HG03354 (cell line): ENCODE data around the gene YIPF1.
"Not testable (repeated sequence)": the region's sequence is repeated elsewhere in the genome, so short reads cannot be mapped to it uniquely, and the experiment has no call there.

Experiments used
- ATAC-seq: cut with Tn5 transposase; IDR thresholded peaks from one replicate; pipeline ENCODE4 v1.9.1; 2021; ENCODE audit warnings: mild to moderate bottlenecking; ENCODE audit not compliant: unreplicated experiment, poor library complexity, severe bottlenecking

Gene YIPF1

DNA sequence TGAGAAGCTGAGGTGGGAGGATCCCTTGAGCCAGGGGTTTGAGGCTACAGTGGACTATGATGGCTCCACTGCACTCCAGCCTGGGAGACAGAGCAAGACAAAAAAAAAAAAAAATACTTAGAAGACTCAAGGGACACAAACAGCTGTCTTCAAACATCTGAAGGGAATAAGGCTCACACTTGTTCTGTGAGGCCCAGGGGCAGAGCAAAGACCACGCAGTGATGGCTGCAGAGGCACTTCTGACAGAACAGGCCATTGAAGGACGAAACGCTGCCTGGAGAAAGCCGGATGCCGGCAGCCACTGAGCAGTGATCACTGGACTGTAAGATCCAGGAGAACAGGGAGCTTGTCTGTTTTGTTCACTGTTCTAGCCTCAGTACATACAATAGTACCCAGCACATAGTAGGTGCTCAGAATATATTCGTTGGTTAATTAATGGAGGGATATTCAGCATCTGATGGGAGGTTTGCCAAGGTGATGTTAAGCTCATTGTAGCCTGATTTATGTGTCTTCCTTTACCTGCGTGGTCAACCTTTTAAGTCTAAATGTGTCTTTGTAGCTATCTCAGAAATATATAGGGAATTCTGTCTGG lies 39.4 kb downstream of the YIPF1 start:
- ATAC-seq: no peak

DNA sequence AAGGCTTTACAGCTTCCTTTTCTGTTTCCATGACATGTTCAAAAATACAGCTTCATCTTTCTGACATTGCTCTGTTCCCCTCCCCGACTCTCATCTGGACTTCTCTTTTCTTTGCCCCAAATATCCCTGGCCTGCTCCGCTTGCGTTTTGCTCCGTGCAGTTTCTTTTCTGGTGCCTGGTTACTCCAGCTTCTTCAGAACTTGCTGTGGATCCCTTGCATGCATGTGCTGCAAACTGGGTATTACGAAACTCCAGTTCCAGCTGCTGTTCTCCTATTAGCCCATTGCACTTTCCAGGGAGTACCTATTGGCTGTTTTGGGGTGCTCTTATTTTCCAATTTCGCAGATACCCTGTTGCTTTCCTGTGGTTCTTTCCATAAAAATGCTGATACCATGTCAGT lies 41.6 kb downstream of the YIPF1 start:
- no peak for ATAC-seq

DNA sequence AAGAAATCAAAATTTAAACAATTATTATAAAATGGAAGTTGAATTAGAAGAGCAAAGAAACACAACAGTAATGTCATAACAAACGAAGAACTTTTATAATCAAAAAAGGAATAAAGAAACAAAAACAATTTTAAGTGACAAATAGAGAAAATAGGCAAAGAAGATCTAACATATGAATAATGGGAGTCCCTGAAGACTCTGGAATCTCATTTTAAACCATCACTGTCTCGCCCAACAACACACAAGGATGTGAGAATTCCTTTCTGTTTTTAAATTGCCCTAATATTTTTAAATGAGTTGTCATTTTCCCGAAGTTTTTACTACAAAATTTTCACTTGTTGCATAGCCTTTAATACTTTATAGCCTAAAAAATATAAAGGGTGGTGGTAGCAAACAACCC lies 47.2 kb downstream of the YIPF1 start:
- no peak for ATAC-seq

DNA sequence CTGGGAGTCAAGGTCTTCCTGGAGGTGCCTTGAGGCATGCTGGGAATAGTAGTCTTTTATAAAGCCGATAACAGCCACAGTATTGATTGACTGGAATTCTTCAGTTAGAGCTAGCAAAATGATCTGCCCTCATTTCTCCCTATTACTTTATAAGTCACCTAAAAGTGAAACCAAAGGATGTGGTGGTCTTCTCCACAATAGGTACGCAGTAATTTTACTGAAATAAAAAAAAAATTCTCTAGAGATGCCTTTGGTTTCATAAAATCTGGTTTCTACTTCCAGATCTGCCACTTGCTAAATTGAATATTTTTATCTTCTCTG lies 51.0 kb downstream of the YIPF1 start:
- ATAC-seq: no peak

DNA sequence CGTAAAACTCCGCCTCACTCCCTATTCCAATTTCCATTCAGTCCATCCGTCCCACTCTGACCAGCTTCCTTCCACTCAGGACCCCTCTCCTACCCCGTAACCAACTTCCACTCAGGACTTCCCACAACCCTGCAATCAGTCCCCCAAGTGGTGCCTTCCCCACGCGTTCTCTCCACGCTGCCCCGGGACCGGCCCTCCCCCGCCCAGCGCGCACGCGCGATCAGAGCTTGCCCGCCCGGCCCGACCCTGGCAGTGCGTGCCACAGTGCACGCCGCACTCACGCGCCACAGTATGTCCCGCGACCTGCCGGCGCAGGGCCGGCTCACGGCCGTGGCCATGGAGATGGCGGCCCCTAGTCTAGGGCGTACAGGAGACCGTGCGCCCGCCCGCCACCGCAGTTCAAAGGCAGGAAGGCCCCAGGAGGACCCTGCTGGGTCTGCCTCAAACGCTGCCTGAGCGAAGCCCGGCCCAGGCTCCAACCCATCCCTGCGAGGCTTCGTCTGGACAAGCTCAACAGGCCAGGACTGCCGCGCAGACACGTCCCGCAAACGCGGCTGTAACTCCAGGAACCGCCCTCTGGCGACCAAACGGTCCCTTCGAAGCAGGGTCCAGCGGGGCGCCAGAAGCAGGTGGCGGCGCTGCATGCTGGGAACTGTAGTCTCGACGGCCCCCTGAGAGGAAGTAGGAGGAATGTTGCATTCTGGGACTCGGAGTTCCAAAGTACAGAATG lies 51.5 kb downstream of the YIPF1 start, which contains the start of gene NDC1:
Gene NDC1, minus strand, starts transcription at position 373 of the 730 bp plus-strand sequence. Its CDS starts 35 bp downstream, at position 338.
- ATAC-seq: peak; percentile 87

DNA sequence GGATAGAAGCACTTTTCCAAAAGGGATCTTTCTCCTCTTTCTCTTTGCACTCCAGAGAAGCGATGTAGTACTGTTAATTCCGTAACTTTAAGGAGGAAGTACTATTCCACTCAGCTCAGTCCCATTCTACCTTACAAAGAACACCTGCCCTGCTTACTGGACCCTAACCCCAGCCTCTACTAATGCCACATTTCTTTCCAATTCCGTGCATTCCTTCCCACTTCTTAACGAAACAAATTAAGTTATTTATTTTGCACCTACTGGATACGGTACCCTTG lies 52.0 kb downstream of the YIPF1 start:
- no peak for ATAC-seq

DNA sequence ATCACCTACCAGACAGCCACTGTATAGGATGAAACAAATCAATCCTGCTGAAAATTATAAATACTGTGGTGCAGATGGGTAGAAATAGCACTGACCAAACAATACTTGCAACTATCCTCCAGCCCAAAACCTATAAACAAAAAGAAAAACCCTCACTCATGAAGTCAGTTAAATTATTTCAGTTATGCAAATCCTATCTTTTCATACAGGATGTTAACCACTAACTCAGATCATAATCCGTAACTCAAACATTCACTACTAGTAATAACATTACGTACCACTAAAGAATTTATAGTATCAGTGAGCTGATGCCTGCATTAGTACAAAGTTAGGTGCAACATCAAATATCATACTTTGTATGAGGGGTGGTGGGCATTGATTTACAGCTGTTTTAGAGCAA lies 54.1 kb downstream of the YIPF1 start:
- ATAC-seq: no peak

DNA sequence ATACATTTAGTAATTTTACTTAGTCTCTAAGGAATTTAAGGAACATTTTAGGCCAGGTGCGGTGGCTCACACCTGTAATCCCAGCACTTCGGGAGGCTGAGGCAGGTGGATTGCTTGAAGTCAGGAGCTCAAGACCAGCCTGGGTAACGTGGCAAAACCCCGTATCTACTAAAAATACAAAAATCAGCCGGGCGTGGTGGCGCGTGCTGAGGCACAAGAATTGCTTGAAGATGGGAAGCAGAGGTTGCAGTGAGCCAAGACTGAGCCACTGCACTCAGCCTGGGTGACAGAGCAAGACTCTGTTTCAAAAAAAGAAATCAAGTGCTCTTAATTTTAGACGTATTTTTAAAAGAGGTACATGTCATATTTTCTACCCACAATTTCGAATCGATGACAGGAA lies 54.8 kb downstream of the YIPF1 start:
- ATAC-seq: no peak

DNA sequence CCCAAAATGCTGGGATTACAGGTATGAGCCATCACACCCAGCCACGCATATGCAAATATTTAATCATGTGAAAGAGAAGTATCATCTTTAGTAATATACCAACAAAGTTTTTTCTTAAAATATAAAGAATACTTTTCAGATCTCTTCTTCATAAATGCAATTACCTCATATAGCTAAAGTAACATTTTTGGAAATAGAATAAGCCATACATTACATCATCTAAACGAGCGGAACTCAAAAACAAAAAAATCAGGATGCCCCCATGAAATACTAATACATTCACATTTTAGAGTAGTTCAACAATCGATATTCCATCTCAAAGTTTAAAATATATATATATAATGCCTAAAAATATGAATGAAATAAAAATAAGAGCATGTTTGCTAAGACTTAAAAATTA lies 56.2 kb downstream of the YIPF1 start:
- no peak for ATAC-seq

DNA sequence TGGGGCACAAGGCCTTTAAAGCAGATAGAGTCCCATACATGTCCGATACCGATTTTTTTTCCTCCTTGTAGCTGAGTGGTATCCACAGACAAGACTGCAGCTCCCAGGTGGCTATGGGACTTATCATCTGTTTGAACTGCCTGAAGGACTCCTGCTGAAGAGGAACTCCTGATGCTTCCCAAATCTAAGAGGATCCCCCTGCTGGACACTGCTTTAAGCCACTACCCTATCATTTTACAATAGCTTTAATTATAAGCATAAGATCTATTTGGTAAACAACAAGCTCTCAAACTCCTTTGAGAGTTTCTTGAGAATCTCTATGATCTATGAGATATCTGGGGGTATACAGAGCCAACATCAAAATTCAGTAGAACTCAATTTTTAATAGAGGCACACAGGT lies 63.2 kb downstream of the YIPF1 start:
- ATAC-seq: no peak

DNA sequence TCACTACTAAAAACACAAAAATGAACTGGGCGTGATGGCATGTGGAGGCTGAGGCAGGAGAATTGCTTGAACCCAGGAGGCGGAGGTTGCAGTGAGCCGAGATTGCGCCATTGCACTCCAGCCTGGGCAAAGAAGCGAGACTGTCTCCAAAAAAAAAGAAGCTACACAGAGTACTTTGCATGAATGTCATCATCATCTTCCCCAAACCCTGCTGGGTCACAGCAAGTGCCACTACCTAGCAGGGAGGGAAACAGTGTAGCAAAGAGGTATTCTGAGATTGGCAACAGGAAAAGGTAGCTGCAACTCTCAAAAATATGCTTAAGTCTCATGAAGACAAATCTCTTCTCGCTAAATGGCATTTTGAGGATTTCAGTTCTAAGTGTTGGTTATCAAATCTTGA lies 64.3 kb downstream of the YIPF1 start:
- ATAC-seq: no peak

DNA sequence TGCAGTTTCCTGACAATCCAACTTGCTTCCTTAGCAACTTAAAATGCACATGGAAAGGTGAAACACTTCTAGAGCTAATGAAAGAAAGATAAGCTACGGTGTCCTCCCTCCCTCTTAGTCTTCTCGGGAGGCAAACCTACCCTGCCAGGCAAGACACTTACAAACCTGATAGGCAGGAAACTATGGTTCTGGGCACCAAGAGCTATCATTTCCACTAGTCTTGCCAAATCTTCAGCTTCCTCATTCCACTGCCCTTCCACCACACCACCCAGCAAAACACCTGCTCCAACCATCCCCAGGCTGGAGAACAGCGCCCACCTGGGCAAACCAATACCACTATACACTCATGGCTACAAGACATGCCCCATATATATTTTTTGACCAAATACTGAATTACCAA lies 66.7 kb downstream of the YIPF1 start:
- ATAC-seq: no peak

DNA sequence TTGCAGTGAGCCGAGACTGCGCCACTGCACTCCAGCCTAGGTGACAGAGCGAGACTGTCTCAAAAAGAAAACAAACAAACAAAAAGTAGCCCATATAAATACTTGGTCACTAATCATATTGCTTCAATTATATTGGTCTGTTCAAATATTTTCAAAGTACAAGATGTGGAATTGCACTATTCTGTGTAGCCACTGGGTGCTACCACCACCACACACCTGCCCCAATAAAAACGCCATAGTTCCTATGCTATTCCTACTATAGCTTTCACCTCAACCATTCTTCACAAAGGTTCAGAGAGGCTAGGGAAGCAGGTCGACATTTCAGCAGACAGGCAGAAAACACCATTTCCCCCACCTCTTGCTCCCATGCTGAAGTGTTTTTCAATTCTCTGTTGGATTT lies 68.2 kb downstream of the YIPF1 start:
- ATAC-seq: no peak

DNA sequence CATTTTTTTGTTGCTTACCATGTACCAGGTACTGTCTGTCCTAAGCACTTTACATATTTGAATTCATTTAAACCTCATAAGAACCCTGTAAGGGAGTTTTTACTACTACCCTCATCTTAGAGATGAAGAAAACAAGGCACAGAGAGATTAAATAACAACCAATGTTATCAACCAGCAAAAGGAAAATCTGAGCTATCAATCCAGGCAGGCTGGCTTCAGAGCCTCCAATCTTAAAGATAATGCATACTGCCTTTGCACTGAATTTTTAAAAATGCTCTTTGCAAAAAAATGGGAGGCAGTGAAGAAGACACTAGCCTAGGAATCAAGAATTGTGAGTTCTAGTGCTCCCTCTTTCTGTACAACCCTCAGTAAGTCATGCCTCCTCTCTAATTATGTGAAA lies 70.2 kb downstream of the YIPF1 start:
- ATAC-seq: no peak

DNA sequence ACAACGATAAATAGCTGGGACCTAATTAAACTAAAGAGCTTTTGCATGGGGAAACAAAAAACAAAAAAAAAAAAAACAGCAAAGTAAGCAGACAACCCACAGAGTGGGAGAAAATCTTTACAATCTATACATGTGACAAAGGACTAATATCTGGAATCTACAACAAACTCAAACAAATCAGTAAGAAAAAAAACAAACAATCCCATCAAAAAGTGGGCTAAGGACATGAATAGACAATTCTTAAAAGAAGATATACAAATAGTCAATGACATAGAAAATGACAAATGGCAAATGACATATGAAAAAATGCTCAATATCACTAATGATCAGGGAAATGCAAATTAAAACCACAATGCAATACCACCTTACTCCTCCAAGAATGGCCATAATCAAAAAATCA lies 73.0 kb downstream of the YIPF1 start:
- not testable (repeated sequence) for ATAC-seq

DNA sequence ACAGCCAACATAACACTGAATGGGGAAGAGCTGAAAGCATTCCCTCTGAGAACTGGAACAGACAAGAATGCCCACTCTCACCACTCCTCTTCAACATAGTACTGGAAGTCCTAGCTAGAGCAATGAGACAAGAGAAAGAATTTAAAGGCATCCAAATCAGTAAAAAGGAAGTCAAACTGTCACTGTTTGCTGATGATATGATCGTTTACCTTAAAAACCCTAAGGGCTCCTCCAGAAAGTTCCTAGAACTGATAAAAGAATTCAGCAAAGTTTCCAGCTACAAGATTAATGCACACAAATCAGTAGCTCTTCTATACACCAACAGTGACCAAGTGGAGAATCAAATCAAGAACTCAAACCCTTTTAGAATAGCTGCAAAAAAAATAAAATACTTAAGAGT lies 74.1 kb downstream of the YIPF1 start:
- ATAC-seq: not testable (repeated sequence)

DNA sequence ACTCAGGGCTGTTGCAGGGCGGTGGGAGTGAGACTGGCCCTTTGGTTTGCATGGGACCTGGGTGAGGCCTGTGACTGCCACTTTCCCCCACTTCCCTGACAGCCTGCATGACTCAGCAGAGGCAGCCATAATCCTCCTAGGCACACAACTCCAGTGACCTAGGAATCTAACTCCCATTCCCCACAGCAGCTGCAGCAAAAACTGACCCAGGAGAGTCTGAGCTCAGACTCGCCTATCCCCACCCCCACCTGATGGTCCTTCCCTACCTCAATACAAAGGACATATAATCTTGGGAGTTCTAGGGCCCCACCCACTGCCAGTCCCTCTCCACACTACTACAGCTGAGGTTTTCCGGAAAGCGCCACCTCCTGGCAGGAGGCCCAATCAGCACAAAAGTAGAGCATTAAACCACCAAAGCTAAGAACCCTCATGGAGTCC lies 78.2 kb downstream of the YIPF1 start:
- ATAC-seq: no peak

DNA sequence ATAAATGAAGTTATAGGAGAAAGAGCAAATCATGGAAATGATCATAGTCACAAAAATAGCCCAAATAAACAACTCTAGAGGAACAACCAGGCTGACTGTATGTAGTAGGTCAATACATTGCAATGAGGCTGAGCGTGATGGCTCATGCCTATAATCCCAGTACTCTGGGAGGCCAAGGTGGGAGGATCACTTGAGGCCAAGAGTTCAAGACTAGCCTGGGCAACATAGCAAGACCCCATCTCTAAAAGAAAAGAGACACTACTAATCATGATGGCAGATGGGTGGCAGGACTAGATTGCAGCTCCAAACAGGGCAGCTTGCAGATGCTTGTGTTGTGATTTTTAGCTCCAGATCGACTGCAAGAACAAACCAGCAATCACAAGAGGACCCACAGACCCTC lies 79.1 kb downstream of the YIPF1 start:
- no peak for ATAC-seq

DNA sequence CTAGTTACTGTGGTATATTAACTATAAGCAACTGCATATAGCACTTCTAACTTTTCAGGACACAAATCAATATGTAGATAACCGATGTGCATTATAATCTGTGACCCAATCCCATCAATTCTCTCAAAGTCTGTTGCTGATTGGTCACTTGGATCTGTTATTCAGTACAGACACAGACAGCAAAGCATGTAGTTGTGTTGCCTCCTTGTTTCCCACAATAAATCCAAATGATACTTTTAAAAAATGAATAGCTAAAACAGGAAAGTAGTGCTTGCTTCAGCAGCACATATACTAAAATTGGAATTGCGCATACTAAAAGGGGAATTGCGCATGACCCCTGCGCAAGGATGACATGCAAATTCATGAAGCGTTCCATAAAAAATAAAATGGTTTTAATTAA lies 79.6 kb downstream of the YIPF1 start:
- no peak for ATAC-seq

DNA sequence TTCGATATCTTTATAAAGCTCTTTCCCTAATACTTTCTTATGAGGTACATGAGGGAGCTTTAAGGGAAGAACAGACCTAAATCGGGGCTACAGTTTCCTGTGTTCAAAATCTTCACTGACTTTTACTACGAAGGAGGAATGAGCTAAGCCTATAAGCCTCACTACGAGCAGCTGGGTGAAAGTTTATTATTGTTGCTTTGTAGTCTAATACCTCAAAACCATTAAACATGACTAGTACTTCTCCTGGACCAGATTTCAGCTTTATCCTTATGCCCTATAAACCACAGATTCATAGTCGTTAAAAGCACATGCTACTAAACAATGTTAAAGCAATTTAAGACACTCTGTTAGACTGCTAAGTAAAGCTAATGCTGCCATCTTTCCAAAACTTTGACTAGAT lies 81.7 kb downstream of the YIPF1 start:
- ATAC-seq: no peak

DNA sequence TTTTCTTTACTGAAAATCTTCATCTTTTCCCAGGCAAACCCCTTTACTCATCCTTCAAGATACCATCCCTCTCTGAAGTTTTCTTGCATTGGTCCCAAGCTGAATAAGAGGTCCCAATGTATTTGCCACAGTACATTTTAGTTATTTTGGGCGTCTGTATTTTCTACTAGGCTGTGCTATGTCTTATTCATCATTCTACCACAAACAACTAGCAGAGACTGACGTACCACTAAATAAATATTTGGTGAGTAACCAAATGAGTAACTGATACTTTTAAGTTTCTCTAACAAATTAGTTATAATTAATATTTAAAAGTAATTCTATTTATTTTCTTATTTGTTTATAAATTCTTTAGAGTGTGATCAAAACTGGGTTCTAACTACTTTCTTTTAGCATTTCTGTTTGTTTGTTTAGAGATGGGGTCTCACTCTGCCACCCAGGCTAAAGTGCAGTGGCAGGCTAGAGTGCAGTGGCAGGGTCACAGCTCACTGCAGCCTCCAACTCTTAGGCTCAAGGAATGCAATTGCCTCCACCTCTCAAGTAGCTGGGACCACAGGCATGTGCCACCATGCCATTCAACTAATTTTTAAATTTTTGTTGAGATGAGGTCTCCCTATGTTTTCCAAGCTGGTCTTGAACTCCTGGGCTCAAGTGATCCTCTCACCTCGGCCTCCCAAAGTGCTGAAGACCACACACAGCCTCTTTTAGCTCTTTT lies 84.6 kb downstream of the YIPF1 start:
- no peak for ATAC-seq
